ENCODE results near the gene SNX14.

The SNX14 gene

GRCh38 chr6:85462673-85463072, 131.0 kb downstream of the SNX14 start:
- DNase-seq = no peak

GRCh38 chr6:85461798-85462170, 131.9 kb downstream of the SNX14 start:
- no peak for DNase-seq

- DNase-seq = no peak
Observed at GRCh38 chr6:85460921-85461797, 132.5 kb downstream of the SNX14 start.

- DNase-seq = no peak
Observed at GRCh38 chr6:85460154-85460920, 133.3 kb downstream of the SNX14 start.

GRCh38 chr6:85459224-85459901, 134.3 kb downstream of the SNX14 start:
- no peak for DNase-seq

GRCh38 chr6:85458782-85459181, 134.9 kb downstream of the SNX14 start:
- DNase-seq = no peak

GRCh38 chr6:85458184-85458583, 135.5 kb downstream of the SNX14 start:
- no peak for DNase-seq

GRCh38 chr6:85456782-85457181, 136.9 kb downstream of the SNX14 start:
- no peak for DNase-seq
